ENCODE data around the gene FAU. TPM values are rescaled to one million over a fixed set of nuclear protein-coding genes. Genes with fewer than 3 reads are reported as not detected.

Gene FAU
- total RNA-seq, 1 experiment from 2014 or later, result 1,001 TPM

- H3K27ac ChIP-seq (ENCODE audit: low read length), result peak overlapping the region; percentile 99
Observed at GRCh38 chr11:65132988-65133700, 11.2 kb upstream of the FAU start.

More at GRCh38 chr11:65132988-65133700, 11.2 kb upstream of the FAU start:
- BruUV-seq (replicated peaks), result TSS peak; percentile 71
- no peak for DNase-seq (ENCODE audit: low read depth, low spot score)
- peak overlapping the region; percentile 91 to 96 for H3K4me3 ChIP-seq (ENCODE audit: low read depth in 2 of 2, low read length in 2 of 2)
- POLR2A ChIA-PET, result no interaction called here
- intact Hi-C loops (cut with micrococcal nuclease; ENCODE audit: unreplicated experiment) (loop anchor here (10.0 kb wide), 1 partner anchor 52 kb away; the partner anchor contains the start of gene CAPN1), in situ Hi-C loops (cut with HindIII; ENCODE audit: low pct_unique_long_range_greater_than_20kb, low sequenced_read_pairs) (no loop called here)
- ATAC-seq, result no peak
- H3K9me3 ChIP-seq (ENCODE audit: control insufficient read depth, insufficient read depth, low read depth, low read length), result no peaks in the 10 kb centered on the region
- CTCF ChIA-PET, result no interaction called here
- no peak for TF ChIP-seq REST (IDR thresholded peaks at IDR 0.05; ENCODE audit: insufficient read depth in 1 of 2, low read depth in 2 of 2, low read length in 1 of 2)
- no peak for TF ChIP-seq CTCF (IDR thresholded peaks at IDR 0.05)
- TF ChIP-seq SIN3A (IDR thresholded peaks at IDR 0.05; ENCODE audit: borderline replicate concordance, insufficient read depth, low read depth, low read length), result no peak
- TF ChIP-seq TCF7L2 (IDR thresholded peaks at IDR 0.05; ENCODE audit: low read depth, low read length), result no peak
- no peak for TF ChIP-seq POLR2AphosphoS5 (IDR thresholded peaks at IDR 0.05; ENCODE audit: low read depth, low read length)
- peaks cover 9% of the 10 kb centered on the region; the same call in 1 of the 2 replicates for H3K36me3 ChIP-seq (ENCODE audit: control insufficient read depth, insufficient read depth, low read length)
- no peaks in the 10 kb centered on the region for H3K27me3 ChIP-seq (ENCODE audit: control insufficient read depth, insufficient read depth, low read length)
- peaks cover 16% of the 10 kb centered on the region for H3K4me1 ChIP-seq (ENCODE audit: control insufficient read depth, insufficient read depth, low read length)

Data from Panc1 (cell line).